T-helper 2 cell treated with Interferon-gamma antibody and Interleukin-4, amounts not matched to agents 5 μg/mL and 100 μg/mL, for 36 hours (primary cell): ENCODE measurements around the gene CBL.

Source experiments
- DNase-seq: peaks from one replicate; pipeline ENCODE4 v3.0.0; 2021; ENCODE audit warnings: low spot score
- H3K27ac Mint-ChIP-seq: one replicate; pipeline ENCODE4 v1.8.0; 2021; ENCODE audit warnings: mild to moderate bottlenecking, mixed read lengths
- H3K27me3 Mint-ChIP-seq: one replicate; pipeline ENCODE4 v1.8.0; 2021; ENCODE audit warnings: low read depth, mixed read lengths
- H3K36me3 Mint-ChIP-seq: one replicate; pipeline ENCODE4 v1.8.0; 2021; ENCODE audit warnings: low read depth, mixed read lengths
- H3K4me1 Mint-ChIP-seq: one replicate; pipeline ENCODE4 v1.8.0; 2021; ENCODE audit warnings: low read depth, mixed read lengths
- H3K4me3 Mint-ChIP-seq: one replicate; pipeline ENCODE4 v1.8.0; 2022; ENCODE audit warnings: mild to moderate bottlenecking, moderate library complexity, mixed read lengths
- H3K9me3 Mint-ChIP-seq: one replicate; pipeline ENCODE4 v1.8.0; 2021; ENCODE audit warnings: mixed read lengths

The CBL gene

DNA sequence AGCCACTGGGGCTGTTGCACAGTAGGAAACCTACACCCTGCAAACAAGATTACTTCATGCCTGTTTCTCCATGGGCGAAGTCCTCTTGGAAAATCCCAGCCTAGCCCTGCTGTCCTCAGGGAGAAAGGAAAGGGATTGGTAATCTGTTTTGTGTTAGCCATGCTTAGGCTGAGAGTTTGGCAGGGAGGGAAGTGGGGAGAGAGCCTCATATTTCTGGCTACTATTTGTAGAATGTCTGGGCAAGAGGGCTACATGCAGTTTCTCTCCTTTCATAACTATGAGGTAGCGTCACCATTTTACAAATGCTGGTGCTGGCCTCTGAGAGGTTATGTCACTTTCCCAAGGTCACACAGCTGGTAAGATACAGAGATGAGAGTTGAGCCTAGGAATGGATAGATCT lies 141.1 kb downstream of the CBL start:
- Mint-ChIP-seq H3K27me3 (peaks cover 35% of the 10 kb centered on the region), H3K4me3 (no peak overlapping the region), H3K9me3 (no peaks in the 10 kb centered on the region), H3K27ac (no peak overlapping the region), H3K36me3 (no peaks in the 10 kb centered on the region), H3K4me1 (peaks cover 4% of the 10 kb centered on the region)
- no peak for DNase-seq

DNA sequence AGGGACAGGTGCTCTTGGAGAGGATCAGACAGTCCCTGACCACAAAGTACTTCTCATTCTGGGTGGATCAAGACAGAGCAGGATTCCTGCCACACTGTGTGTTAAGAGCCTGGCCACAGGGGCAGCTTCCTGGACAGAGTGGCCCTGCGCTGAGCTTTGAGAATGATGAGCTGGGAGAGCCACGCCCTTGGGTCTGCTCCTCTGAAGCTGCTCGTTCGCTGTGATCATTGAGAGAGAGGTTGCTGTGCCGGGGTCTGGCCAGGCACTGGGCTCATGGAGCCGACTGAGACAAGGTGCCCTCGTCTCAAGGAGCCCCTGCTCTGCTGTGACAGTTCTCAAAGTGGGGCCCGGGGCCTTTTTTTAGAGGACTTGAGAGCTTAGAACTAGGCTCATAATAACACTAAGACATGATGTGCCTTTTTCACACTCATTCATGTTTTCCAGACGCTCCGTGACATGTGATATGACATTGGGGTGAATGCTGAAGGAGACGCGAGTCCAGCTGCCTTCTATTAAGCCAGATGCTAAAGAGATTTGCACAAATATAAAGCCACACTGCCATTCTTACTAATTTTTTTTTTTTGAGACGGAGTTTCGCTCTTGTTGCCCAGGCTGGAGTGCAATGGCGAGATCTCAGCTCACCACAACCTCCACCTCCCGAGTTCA lies 141.9 kb downstream of the CBL start:
- no peak for DNase-seq
- Mint-ChIP-seq H3K4me3 (no peak overlapping the region), H3K27me3 (peaks cover 34% of the 10 kb centered on the region), H3K4me1 (peaks cover 4% of the 10 kb centered on the region), H3K36me3 (no peaks in the 10 kb centered on the region), H3K27ac (no peak overlapping the region), H3K9me3 (no peaks in the 10 kb centered on the region)

DNA sequence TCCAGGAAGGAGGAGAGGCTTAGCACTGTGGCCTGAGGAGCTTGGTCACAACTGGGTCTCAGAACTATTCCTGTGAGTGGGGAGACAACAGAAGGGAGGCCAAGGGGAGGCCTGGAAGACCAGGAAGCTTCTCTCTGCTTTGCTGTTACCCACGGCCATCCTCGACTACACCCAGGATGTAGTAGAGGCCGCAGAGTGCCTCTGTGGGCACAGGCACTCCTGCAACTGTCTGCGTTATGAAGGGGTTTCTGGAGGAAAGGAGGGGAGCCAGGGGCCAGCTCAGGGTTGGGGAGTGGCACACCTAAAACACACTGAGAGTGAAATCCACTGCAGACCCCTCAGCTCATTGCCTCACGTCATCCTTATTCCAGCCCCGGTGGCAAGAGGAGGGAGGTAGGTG lies 144.2 kb downstream of the CBL start:
- Mint-ChIP-seq H3K27ac (peak overlapping the region; percentile 50), H3K4me1 (peaks cover 4% of the 10 kb centered on the region), H3K9me3 (no peaks in the 10 kb centered on the region), H3K4me3 (peak overlapping the region; percentile 3), H3K36me3 (no peaks in the 10 kb centered on the region), H3K27me3 (peaks cover 34% of the 10 kb centered on the region)
- DNase-seq: no peak

GRCh38 chr11:119351232-119351631 lies 145.1 kb downstream of the CBL start:
- no peak for DNase-seq
- H3K27ac Mint-ChIP-seq: no peak overlapping the region
- H3K36me3 Mint-ChIP-seq: no peaks in the 10 kb centered on the region
- H3K4me1 Mint-ChIP-seq: peaks cover 5% of the 10 kb centered on the region
- H3K27me3 Mint-ChIP-seq: peaks cover 35% of the 10 kb centered on the region
- no peak overlapping the region for H3K4me3 Mint-ChIP-seq
- H3K9me3 Mint-ChIP-seq: no peaks in the 10 kb centered on the region

GRCh38 chr11:119352857-119353260 lies 146.7 kb downstream of the CBL start:
- H3K4me3 Mint-ChIP-seq: no peak overlapping the region
- no peak overlapping the region for H3K27ac Mint-ChIP-seq
- no peaks in the 10 kb centered on the region for H3K9me3 Mint-ChIP-seq
- peaks cover 8% of the 10 kb centered on the region for H3K4me1 Mint-ChIP-seq
- no peaks in the 10 kb centered on the region for H3K36me3 Mint-ChIP-seq
- DNase-seq: no peak
- peaks cover 26% of the 10 kb centered on the region for H3K27me3 Mint-ChIP-seq

GRCh38 chr11:119355091-119355843 lies 149.1 kb downstream of the CBL start:
- H3K27me3 Mint-ChIP-seq: peaks cover 24% of the 10 kb centered on the region
- no peaks in the 10 kb centered on the region for H3K9me3 Mint-ChIP-seq

DNA sequence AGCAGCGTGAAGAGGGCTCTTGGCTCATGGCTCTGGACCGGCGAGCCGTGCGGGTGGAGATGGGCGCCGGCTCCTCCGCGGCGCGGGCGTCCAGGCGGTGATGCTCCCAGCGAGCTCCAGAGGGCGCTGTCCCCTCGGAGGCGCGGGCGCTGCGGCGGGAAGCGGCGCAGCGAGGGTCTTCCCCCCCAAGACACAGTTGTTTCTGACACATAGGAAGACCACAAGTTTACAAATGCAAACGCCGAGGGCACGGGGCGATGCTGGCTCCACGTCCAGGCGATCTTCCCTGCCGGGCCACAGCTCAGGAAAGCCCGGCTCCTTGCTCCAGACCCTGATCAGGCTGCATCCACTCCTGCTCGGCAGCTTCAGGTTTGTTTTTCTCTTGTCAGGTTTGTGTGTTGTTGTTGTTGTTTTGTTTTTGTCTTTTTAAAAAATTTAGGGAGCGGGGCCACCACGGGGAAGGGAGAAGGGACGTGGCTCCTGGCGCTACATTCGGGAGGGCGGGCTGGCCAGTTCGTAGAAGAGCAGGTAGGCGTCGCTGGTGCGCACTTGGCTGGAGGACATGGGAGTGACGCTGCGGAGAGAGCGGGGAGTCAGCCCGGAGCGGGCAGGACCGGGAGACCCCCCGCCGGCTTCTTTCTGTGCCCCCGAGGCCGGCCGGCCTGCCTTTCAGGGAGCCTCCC lies 150.4 kb downstream of the CBL start:
- no peaks in the 10 kb centered on the region for H3K9me3 Mint-ChIP-seq
- peak; percentile 66 for DNase-seq
- peak overlapping the region; percentile 70 for H3K27ac Mint-ChIP-seq
- H3K4me1 Mint-ChIP-seq: peaks cover 9% of the 10 kb centered on the region
- peaks cover 17% of the 10 kb centered on the region for H3K27me3 Mint-ChIP-seq
- peak overlapping the region; percentile 91 for H3K4me3 Mint-ChIP-seq
- H3K36me3 Mint-ChIP-seq: no peaks in the 10 kb centered on the region

More at GRCh38 chr11:119355091-119355843, 149.1 kb downstream of the CBL start:
- no peak for DNase-seq
- no peaks in the 10 kb centered on the region for H3K36me3 Mint-ChIP-seq
- H3K4me1 Mint-ChIP-seq: peaks cover 9% of the 10 kb centered on the region
- no peak overlapping the region for H3K4me3 Mint-ChIP-seq
- H3K27ac Mint-ChIP-seq: no peak overlapping the region

- H3K4me3 Mint-ChIP-seq: peak overlapping the region; percentile 69
- no peak overlapping the region for H3K27ac Mint-ChIP-seq
Observed at GRCh38 chr11:119357074-119357473, 150.9 kb downstream of the CBL start.

More at GRCh38 chr11:119357074-119357473, 150.9 kb downstream of the CBL start:
- peaks cover 9% of the 10 kb centered on the region for H3K4me1 Mint-ChIP-seq
- no peak for DNase-seq
- H3K36me3 Mint-ChIP-seq: no peaks in the 10 kb centered on the region
- H3K9me3 Mint-ChIP-seq: no peaks in the 10 kb centered on the region
- peaks cover 13% of the 10 kb centered on the region for H3K27me3 Mint-ChIP-seq
